ENCODE results near the gene CD81.

The CD81 gene

GRCh38 chr11:2345050-2345449 is 32.1 kb upstream of the CD81 start:
- no peaks in the 10 kb centered on the region for H3F3A ChIP-seq (ENCODE audit: control insufficient read depth, insufficient read depth)
- TF ChIP-seq CTCF (IDR thresholded peaks at IDR 0.05; ENCODE audit: low read depth, low read length, poor library complexity, severe bottlenecking) = no peak
- no peak for TF ChIP-seq EZH2phosphoT487 (IDR thresholded peaks at IDR 0.05; ENCODE audit: borderline replicate concordance, low read length)
- no peak overlapping the region for H3K27ac ChIP-seq (ENCODE audit: low read depth, low read length)
- no peaks in the 10 kb centered on the region for H3K9me2 ChIP-seq (replicated peaks; ENCODE audit: control insufficient read depth, low read length)
- H3K27me3 ChIP-seq (ENCODE audit: control insufficient read depth, low read length) = peaks cover 7% of the 10 kb centered on the region; the same call in 1 of the 2 replicates
- no peaks in the 10 kb centered on the region for H3K79me2 ChIP-seq (ENCODE audit: control insufficient read depth, low read length)
- no peaks in the 10 kb centered on the region for H3K36me3 ChIP-seq (ENCODE audit: control insufficient read depth, low read length)
- H3K4me2 ChIP-seq (ENCODE audit: low read length) = no peak overlapping the region
- H3K4me3 ChIP-seq (ENCODE audit: low read length) = no peak overlapping the region
- peaks cover 8% of the 10 kb centered on the region for H3K9me3 ChIP-seq (ENCODE audit: control insufficient read depth, insufficient read depth, low read length)
- no peaks in the 10 kb centered on the region for H3K4me1 ChIP-seq (ENCODE audit: control insufficient read depth, low read length)
- H4K20me1 ChIP-seq (ENCODE audit: control insufficient read depth, insufficient read depth, low read depth, low read length) = no peaks in the 10 kb centered on the region

GRCh38 chr11:2346014-2346413 is 31.1 kb upstream of the CD81 start:
- Histone ChIP-seq H3K4me2 (ENCODE audit: low read length) (no peak overlapping the region), H4K20me1 (ENCODE audit: control insufficient read depth, insufficient read depth, low read depth, low read length) (no peaks in the 10 kb centered on the region), H3K9me3 (ENCODE audit: control insufficient read depth, insufficient read depth, low read length) (peaks cover 8% of the 10 kb centered on the region)

GRCh38 chr11:2346586-2347307 is 30.4 kb upstream of the CD81 start:
- H4K20me1 ChIP-seq (ENCODE audit: control insufficient read depth, insufficient read depth, low read depth, low read length) = no peaks in the 10 kb centered on the region
- no peak overlapping the region for H3K4me3 ChIP-seq (ENCODE audit: low read length)
- H3K9me3 ChIP-seq (ENCODE audit: control insufficient read depth, insufficient read depth, low read length) = peaks cover 8% of the 10 kb centered on the region
- no peaks in the 10 kb centered on the region for H3K9me2 ChIP-seq (replicated peaks; ENCODE audit: control insufficient read depth, low read length)
- no peaks in the 10 kb centered on the region for H3F3A ChIP-seq (ENCODE audit: control insufficient read depth, insufficient read depth)
- TF ChIP-seq CTCF (IDR thresholded peaks at IDR 0.05; ENCODE audit: low read depth, low read length, poor library complexity, severe bottlenecking) = no peak
- no peak for TF ChIP-seq EZH2phosphoT487 (IDR thresholded peaks at IDR 0.05; ENCODE audit: borderline replicate concordance, low read length)
- H3K79me2 ChIP-seq (ENCODE audit: control insufficient read depth, low read length) = no peaks in the 10 kb centered on the region
- no peaks in the 10 kb centered on the region for H3K4me1 ChIP-seq (ENCODE audit: control insufficient read depth, low read length)
- peaks cover 6% of the 10 kb centered on the region for H3K27me3 ChIP-seq (ENCODE audit: control insufficient read depth, low read length)
- H3K36me3 ChIP-seq (ENCODE audit: control insufficient read depth, low read length) = no peaks in the 10 kb centered on the region
- H3K27ac ChIP-seq (ENCODE audit: low read depth, low read length) = no peak overlapping the region
- H3K4me2 ChIP-seq (ENCODE audit: low read length) = no peak overlapping the region

More at GRCh38 chr11:2346014-2346413, 31.1 kb upstream of the CD81 start:
- Histone ChIP-seq H3K4me3 (ENCODE audit: low read length) (no peak overlapping the region), H3K79me2 (ENCODE audit: control insufficient read depth, low read length) (no peaks in the 10 kb centered on the region), H3K9me2 (replicated peaks; ENCODE audit: control insufficient read depth, low read length) (no peaks in the 10 kb centered on the region), H3F3A (ENCODE audit: control insufficient read depth, insufficient read depth) (no peaks in the 10 kb centered on the region), H3K27ac (ENCODE audit: low read depth, low read length) (no peak overlapping the region), H3K36me3 (ENCODE audit: control insufficient read depth, low read length) (no peaks in the 10 kb centered on the region), H3K27me3 (ENCODE audit: control insufficient read depth, low read length) (peaks cover 5% of the 10 kb centered on the region; the same call in 1 of the 2 replicates), H3K4me1 (ENCODE audit: control insufficient read depth, low read length) (no peaks in the 10 kb centered on the region)
- TF ChIP-seq CTCF (IDR thresholded peaks at IDR 0.05; ENCODE audit: low read depth, low read length, poor library complexity, severe bottlenecking) (no peak), EZH2phosphoT487 (IDR thresholded peaks at IDR 0.05; ENCODE audit: borderline replicate concordance, low read length) (no peak)
